Measurements from ENCODE around the gene TNKS1BP1. TPM values are rescaled to one million over a fixed set of nuclear protein-coding genes. Genes with fewer than 3 reads are reported as not detected.

The TNKS1BP1 gene
- total and polyA plus RNA-seq, 2 of the 8 experiments (the other 6 are each of a cell fraction or from before 2014, with no cell fraction given): 50.0 to 122 TPM

GRCh38 chr11:57363131-57364080 lies 38.7 kb upstream of the TNKS1BP1 start (continued):
- TF ChIP-seq CTBP2 (IDR thresholded peaks at IDR 0.05; ENCODE audit: borderline replicate concordance, insufficient read depth, insufficient read length, low read length): no peak
